ENCODE measurements around the gene HS6ST3.
"Not testable (repeated sequence)": the region's sequence is repeated elsewhere in the genome, so short reads cannot be mapped to it uniquely, and the experiment has no call there.

The HS6ST3 gene

GRCh38 chr13:96080676-96081075 lies 9.2 kb upstream of the HS6ST3 start:
- Mint-ChIP-seq H3K4me3 (no peak overlapping the region), H3K36me3 (ENCODE audit: low read depth) (no peaks in the 10 kb centered on the region), H3K4me1 (ENCODE audit: low read depth) (no peaks in the 10 kb centered on the region), H3K9me3 (no peaks in the 10 kb centered on the region), H3K27ac (no peak overlapping the region), H3K27me3 (peaks cover 20% of the 10 kb centered on the region)
- intact Hi-C loops (cut with micrococcal nuclease) = no loop called here

- intact Hi-C loops (cut with micrococcal nuclease) = no loop called here
- Mint-ChIP-seq H3K4me1 (ENCODE audit: low read depth) (no peaks in the 10 kb centered on the region), H3K9me3 (no peaks in the 10 kb centered on the region), H3K4me3 (no peak overlapping the region), H3K36me3 (ENCODE audit: low read depth) (no peaks in the 10 kb centered on the region), H3K27ac (no peak overlapping the region), H3K27me3 (peaks cover 25% of the 10 kb centered on the region)
These were observed 8.0 kb upstream of the HS6ST3 start for GRCh38 chr13:96081888-96082287.

GRCh38 chr13:96082640-96083039 lies 7.3 kb upstream of the HS6ST3 start:
- Mint-ChIP-seq H3K9me3 (no peaks in the 10 kb centered on the region), H3K27me3 (peaks cover 31% of the 10 kb centered on the region), H3K36me3 (ENCODE audit: low read depth) (no peaks in the 10 kb centered on the region), H3K4me1 (ENCODE audit: low read depth) (no peaks in the 10 kb centered on the region), H3K4me3 (no peak overlapping the region), H3K27ac (no peak overlapping the region)
- intact Hi-C loops (cut with micrococcal nuclease) = no loop called here

GRCh38 chr13:96086736-96087135 lies 3.2 kb upstream of the HS6ST3 start:
- H3K4me3 Mint-ChIP-seq = no peak overlapping the region
- H3K27ac Mint-ChIP-seq = no peak overlapping the region
- H3K9me3 Mint-ChIP-seq = no peaks in the 10 kb centered on the region
- H3K4me1 Mint-ChIP-seq (ENCODE audit: low read depth) = peaks cover 11% of the 10 kb centered on the region
- H3K36me3 Mint-ChIP-seq (ENCODE audit: low read depth) = no peaks in the 10 kb centered on the region
- intact Hi-C loops (cut with micrococcal nuclease) = no loop called here
- H3K27me3 Mint-ChIP-seq = peaks cover 58% of the 10 kb centered on the region

- Mint-ChIP-seq H3K4me3 (no peak overlapping the region), H3K36me3 (ENCODE audit: low read depth) (no peaks in the 10 kb centered on the region), H3K27ac (no peak overlapping the region), H3K4me1 (ENCODE audit: low read depth) (peaks cover 11% of the 10 kb centered on the region), H3K9me3 (no peaks in the 10 kb centered on the region), H3K27me3 (peaks cover 71% of the 10 kb centered on the region)
- intact Hi-C loops (cut with micrococcal nuclease) = no loop called here
These were observed 768 bp upstream of the HS6ST3 start for GRCh38 chr13:96089139-96089538.

- Mint-ChIP-seq H3K27ac (no peak overlapping the region), H3K36me3 (ENCODE audit: low read depth) (no peaks in the 10 kb centered on the region), H3K9me3 (no peaks in the 10 kb centered on the region), H3K27me3 (peaks cover 78% of the 10 kb centered on the region), H3K4me1 (ENCODE audit: low read depth) (peaks cover 11% of the 10 kb centered on the region), H3K4me3 (no peak overlapping the region)
- intact Hi-C loops (cut with micrococcal nuclease) = no loop called here
These were observed 564 bp downstream of the HS6ST3 start for GRCh38 chr13:96090240-96091101.

- Mint-ChIP-seq H3K36me3 (ENCODE audit: low read depth) (no peaks in the 10 kb centered on the region), H3K27ac (no peak overlapping the region), H3K4me3 (peak overlapping the region; percentile 57), H3K27me3 (peaks cover 81% of the 10 kb centered on the region), H3K9me3 (no peaks in the 10 kb centered on the region), H3K4me1 (ENCODE audit: low read depth) (peaks cover 11% of the 10 kb centered on the region)
- intact Hi-C loops (cut with micrococcal nuclease) = no loop called here
These were observed 1.5 kb downstream of the HS6ST3 start for GRCh38 chr13:96091164-96092117.

- Mint-ChIP-seq H3K4me3 (no peak overlapping the region), H3K36me3 (ENCODE audit: low read depth) (no peaks in the 10 kb centered on the region), H3K27me3 (peaks cover 72% of the 10 kb centered on the region), H3K4me1 (ENCODE audit: low read depth) (peaks cover 11% of the 10 kb centered on the region), H3K27ac (no peak overlapping the region), H3K9me3 (no peaks in the 10 kb centered on the region)
- intact Hi-C loops (cut with micrococcal nuclease) = no loop called here
These were observed 3.5 kb downstream of the HS6ST3 start for GRCh38 chr13:96093296-96094006.

- Mint-ChIP-seq H3K27me3 (peaks cover 27% of the 10 kb centered on the region), H3K4me1 (ENCODE audit: low read depth) (no peaks in the 10 kb centered on the region), H3K9me3 (no peaks in the 10 kb centered on the region), H3K4me3 (no peak overlapping the region), H3K27ac (no peak overlapping the region), H3K36me3 (ENCODE audit: low read depth) (no peaks in the 10 kb centered on the region)
- intact Hi-C loops (cut with micrococcal nuclease) = no loop called here
These were observed 10.7 kb downstream of the HS6ST3 start for GRCh38 chr13:96100457-96101220.

- Mint-ChIP-seq H3K9me3 (peaks cover 36% of the 10 kb centered on the region), H3K4me1 (ENCODE audit: low read depth) (no peaks in the 10 kb centered on the region), H3K36me3 (ENCODE audit: low read depth) (no peaks in the 10 kb centered on the region), H3K27me3 (peaks cover 14% of the 10 kb centered on the region), H3K4me3 (no peak overlapping the region), H3K27ac (no peak overlapping the region)
- intact Hi-C loops (cut with micrococcal nuclease) = no loop called here
These were observed 14.6 kb downstream of the HS6ST3 start for GRCh38 chr13:96104516-96104915.

GRCh38 chr13:96108072-96108471 lies 18.2 kb downstream of the HS6ST3 start:
- H3K36me3 Mint-ChIP-seq (ENCODE audit: low read depth); H3K27ac Mint-ChIP-seq; intact Hi-C loops (cut with micrococcal nuclease); H3K4me3 Mint-ChIP-seq; H3K4me1 Mint-ChIP-seq (ENCODE audit: low read depth); H3K27me3 Mint-ChIP-seq: not testable (repeated sequence)
- peaks cover 45% of the 10 kb centered on the region for H3K9me3 Mint-ChIP-seq

- Mint-ChIP-seq H3K4me3 (no peak overlapping the region), H3K36me3 (ENCODE audit: low read depth) (no peaks in the 10 kb centered on the region), H3K9me3 (peaks cover 45% of the 10 kb centered on the region), H3K27me3 (peaks cover 4% of the 10 kb centered on the region), H3K27ac (no peak overlapping the region), H3K4me1 (ENCODE audit: low read depth) (no peaks in the 10 kb centered on the region)
- intact Hi-C loops (cut with micrococcal nuclease) = no loop called here
These were observed 19.2 kb downstream of the HS6ST3 start for GRCh38 chr13:96109125-96109524.

- H3K4me1 Mint-ChIP-seq (ENCODE audit: low read depth) = peaks cover 8% of the 10 kb centered on the region
- H3K27ac Mint-ChIP-seq = no peak overlapping the region
- no peaks in the 10 kb centered on the region for H3K36me3 Mint-ChIP-seq (ENCODE audit: low read depth)
- H3K9me3 Mint-ChIP-seq = peaks cover 25% of the 10 kb centered on the region
- intact Hi-C loops (cut with micrococcal nuclease) = no loop called here
- H3K4me3 Mint-ChIP-seq = no peak overlapping the region
- H3K27me3 Mint-ChIP-seq = no peaks in the 10 kb centered on the region
These were observed 23.0 kb downstream of the HS6ST3 start for GRCh38 chr13:96112936-96113335.
